Measurements from ENCODE around the gene NCOR2. TPM values are rescaled to one million over a fixed set of nuclear protein-coding genes. Genes with fewer than 3 reads are reported as not detected.
A peak's percentile ranks its signal among the peaks of the same experiment; 100 is the strongest.

NCOR2 gene
- polyA plus RNA-seq, 1 donor from 2014 or later, result 4.8 TPM

GRCh38 chr12:124564232-124564958, 3.0 kb downstream of the NCOR2 start:
- Histone ChIP-seq H2AFZ (ENCODE audit: low read depth, low read length) (no peak overlapping the region), H4K20me1 (ENCODE audit: insufficient read depth) (no peaks in the 10 kb centered on the region), H3K79me2 (replicated peaks; ENCODE audit: insufficient read depth, low read length) (peaks cover 51% of the 10 kb centered on the region), H3K9me2 (ENCODE audit: insufficient read depth, low read length) (no peaks in the 10 kb centered on the region), H3K9me3 (ENCODE audit: low read length) (no peaks in the 10 kb centered on the region), H3K4me3 (ENCODE audit: low read length) (peak overlapping the region; percentile 97), H3K36me3 (ENCODE audit: insufficient read depth, low read length) (no peaks in the 10 kb centered on the region), H3F3A (ENCODE audit: insufficient read depth, low read length, poor library complexity, severe bottlenecking) (no peaks in the 10 kb centered on the region), H3K27me3 (ENCODE audit: insufficient read depth, low read depth, low read length) (no peaks in the 10 kb centered on the region), H3K27ac (ENCODE audit: low read length) (no peak overlapping the region), H3K9ac (ENCODE audit: low read length) (peak overlapping the region; percentile 71), H3K4me2 (ENCODE audit: low read length) (no peak overlapping the region)
- TF ChIP-seq SMC3 (conservative IDR thresholded peaks at IDR 0.05; ENCODE audit: poor library complexity) (no peak), TAF1 (IDR thresholded peaks at IDR 0.05; ENCODE audit: low read depth) (no peak), REST (IDR thresholded peaks at IDR 0.05; ENCODE audit: borderline replicate concordance) (no peak), CTCF (IDR thresholded peaks at IDR 0.05; ENCODE audit: poor library complexity, severe bottlenecking) (no peak), MXI1 (conservative IDR thresholded peaks at IDR 0.05; ENCODE audit: poor library complexity, severe bottlenecking) (no peak), EZH2 (IDR thresholded peaks at IDR 0.05; ENCODE audit: borderline replicate concordance, insufficient read depth, low read length, poor library complexity, severe bottlenecking) (no peak), RAD21 (conservative IDR thresholded peaks at IDR 0.05) (no peak), POLR2AphosphoS5 (IDR thresholded peaks at IDR 0.05) (no peak), EP300 (conservative IDR thresholded peaks at IDR 0.05; ENCODE audit: poor library complexity, severe bottlenecking) (no peak)

GRCh38 chr12:124563809-124564208, 3.6 kb downstream of the NCOR2 start:
- H4K20me1 ChIP-seq (ENCODE audit: insufficient read depth), result no peaks in the 10 kb centered on the region

More at GRCh38 chr12:124563809-124564208, 3.6 kb downstream of the NCOR2 start:
- Histone ChIP-seq H3K4me3 (ENCODE audit: low read length) (peak overlapping the region; percentile 44), H3K36me3 (ENCODE audit: insufficient read depth, low read length) (no peaks in the 10 kb centered on the region), H3K9me2 (ENCODE audit: insufficient read depth, low read length) (no peaks in the 10 kb centered on the region), H3F3A (ENCODE audit: insufficient read depth, low read length, poor library complexity, severe bottlenecking) (no peaks in the 10 kb centered on the region), H3K9ac (ENCODE audit: low read length) (peak overlapping the region; percentile 26), H2AFZ (ENCODE audit: low read depth, low read length) (no peak overlapping the region), H3K79me2 (replicated peaks; ENCODE audit: insufficient read depth, low read length) (peaks cover 57% of the 10 kb centered on the region), H3K9me3 (ENCODE audit: low read length) (no peaks in the 10 kb centered on the region), H3K27ac (ENCODE audit: low read length) (no peak overlapping the region), H3K4me2 (ENCODE audit: low read length) (no peak overlapping the region), H3K27me3 (ENCODE audit: insufficient read depth, low read depth, low read length) (no peaks in the 10 kb centered on the region)
- TF ChIP-seq EZH2 (IDR thresholded peaks at IDR 0.05; ENCODE audit: borderline replicate concordance, insufficient read depth, low read length, poor library complexity, severe bottlenecking) (no peak), POLR2AphosphoS5 (IDR thresholded peaks at IDR 0.05) (no peak), MXI1 (conservative IDR thresholded peaks at IDR 0.05; ENCODE audit: poor library complexity, severe bottlenecking) (no peak), RAD21 (conservative IDR thresholded peaks at IDR 0.05) (no peak), TAF1 (IDR thresholded peaks at IDR 0.05; ENCODE audit: low read depth) (no peak), REST (IDR thresholded peaks at IDR 0.05; ENCODE audit: borderline replicate concordance) (no peak), CTCF (IDR thresholded peaks at IDR 0.05; ENCODE audit: poor library complexity, severe bottlenecking) (no peak)

All from neural cell (in vitro differentiated cells).